Measurements from ENCODE around the gene EGLN2. TPM values are rescaled to one million over a fixed set of nuclear protein-coding genes. Genes with fewer than 3 reads are reported as not detected.
A peak's percentile ranks its signal among the peaks of the same experiment; 100 is the strongest.
"Not testable (repeated sequence)": the region's sequence is repeated elsewhere in the genome, so short reads cannot be mapped to it uniquely, and the experiment has no call there.

Gene EGLN2
- total RNA-seq, 1 donor from 2014 or later, result 86.1 TPM

DNA sequence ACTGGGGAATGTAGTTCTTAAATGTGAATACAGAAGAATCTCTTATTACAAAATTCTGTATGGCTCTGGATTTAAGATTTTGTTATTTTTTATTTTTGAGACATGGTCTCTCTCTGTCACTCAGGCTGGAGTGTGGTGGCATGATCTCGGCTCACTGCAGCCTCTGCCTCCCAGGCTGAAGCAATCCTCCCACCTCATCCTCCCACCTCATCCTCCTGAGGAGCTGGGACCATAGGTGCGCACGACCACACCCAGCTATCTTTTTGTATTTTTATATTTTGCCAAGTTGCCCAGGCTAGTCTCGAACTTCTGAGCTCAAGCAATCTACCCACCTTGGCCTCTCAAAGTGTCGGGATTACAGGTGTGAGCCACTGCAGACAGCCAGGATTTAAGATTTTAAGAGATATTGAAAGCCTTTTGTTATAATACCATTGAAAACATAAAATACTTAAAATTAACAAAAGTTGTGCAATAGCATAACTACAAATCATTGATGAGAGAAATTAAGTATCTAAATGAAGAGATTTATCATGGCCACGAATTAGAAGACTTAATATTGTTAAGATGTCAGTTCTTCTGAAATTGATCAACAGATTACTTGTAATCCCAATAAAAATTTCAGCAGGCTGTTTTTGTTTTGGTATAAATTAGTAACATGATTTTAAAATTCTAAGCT is 37.9 kb downstream of the EGLN2 start:
- DNase-seq (ENCODE audit: low read depth) (no peak), FAIRE-seq (no peak)
- Histone ChIP-seq H3K27me3 (ENCODE audit: control insufficient read depth, insufficient read depth, low read length) (no peaks in the 10 kb centered on the region), H3K36me3 (ENCODE audit: control insufficient read depth, insufficient read depth, low read length) (no peaks in the 10 kb centered on the region), H3K4me3 (ENCODE audit: low read depth, low read length) (no peak overlapping the region)
- TF ChIP-seq, protein P1, sequence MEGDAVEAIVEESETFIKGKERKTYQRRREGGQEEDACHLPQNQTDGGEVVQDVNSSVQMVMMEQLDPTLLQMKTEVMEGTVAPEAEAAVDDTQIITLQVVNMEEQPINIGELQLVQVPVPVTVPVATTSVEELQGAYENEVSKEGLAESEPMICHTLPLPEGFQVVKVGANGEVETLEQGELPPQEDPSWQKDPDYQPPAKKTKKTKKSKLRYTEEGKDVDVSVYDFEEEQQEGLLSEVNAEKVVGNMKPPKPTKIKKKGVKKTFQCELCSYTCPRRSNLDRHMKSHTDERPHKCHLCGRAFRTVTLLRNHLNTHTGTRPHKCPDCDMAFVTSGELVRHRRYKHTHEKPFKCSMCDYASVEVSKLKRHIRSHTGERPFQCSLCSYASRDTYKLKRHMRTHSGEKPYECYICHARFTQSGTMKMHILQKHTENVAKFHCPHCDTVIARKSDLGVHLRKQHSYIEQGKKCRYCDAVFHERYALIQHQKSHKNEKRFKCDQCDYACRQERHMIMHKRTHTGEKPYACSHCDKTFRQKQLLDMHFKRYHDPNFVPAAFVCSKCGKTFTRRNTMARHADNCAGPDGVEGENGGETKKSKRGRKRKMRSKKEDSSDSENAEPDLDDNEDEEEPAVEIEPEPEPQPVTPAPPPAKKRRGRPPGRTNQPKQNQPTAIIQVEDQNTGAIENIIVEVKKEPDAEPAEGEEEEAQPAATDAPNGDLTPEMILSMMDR (IDR thresholded peaks at IDR 0.05; ENCODE audit: insufficient read depth, low read length, severe bottlenecking), result no peak

DNA sequence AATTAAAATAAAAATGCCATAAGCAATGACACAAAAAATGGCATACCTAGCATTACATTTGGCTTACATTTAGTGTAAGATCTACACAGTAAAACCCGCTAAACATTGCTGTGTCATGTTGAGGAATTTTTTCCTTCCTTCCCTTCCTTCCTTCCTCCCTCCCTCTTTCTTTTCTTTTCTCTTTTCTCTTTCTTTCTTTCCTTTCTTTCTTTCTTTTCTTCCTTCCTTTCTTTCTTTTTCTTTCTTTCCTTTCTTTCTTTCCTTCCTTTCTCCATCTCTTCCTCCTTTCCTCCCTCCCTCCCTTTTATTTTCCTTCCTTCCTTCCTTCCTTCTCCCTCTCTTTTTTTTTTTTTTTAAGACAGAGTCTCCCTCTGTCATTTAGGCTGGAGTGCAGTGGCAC is 39.5 kb downstream of the EGLN2 start:
- H3K36me3 ChIP-seq (ENCODE audit: control insufficient read depth, insufficient read depth, low read length); DNase-seq (ENCODE audit: low read depth); H3K27me3 ChIP-seq (ENCODE audit: control insufficient read depth, insufficient read depth, low read length); H3K4me3 ChIP-seq (ENCODE audit: low read depth, low read length); FAIRE-seq: not testable (repeated sequence)

DNA sequence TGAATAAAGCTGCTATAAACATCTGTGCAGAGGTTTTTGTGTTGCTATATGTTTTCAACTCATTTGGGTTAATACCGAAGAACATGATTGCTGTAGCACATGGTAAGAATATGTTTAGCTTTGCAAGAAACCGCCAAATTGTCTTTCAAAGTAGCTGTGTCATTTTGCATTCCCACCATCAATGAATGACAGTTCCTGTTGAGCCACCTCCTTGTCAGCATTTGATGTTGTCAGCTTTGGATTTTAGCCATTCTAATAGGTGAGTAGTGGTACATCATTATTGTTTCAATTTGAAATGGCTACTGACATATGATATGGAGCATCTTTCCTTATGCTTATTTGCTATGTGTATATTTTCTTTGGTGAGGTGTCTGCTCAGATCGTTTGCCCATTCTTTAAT is 43.0 kb downstream of the EGLN2 start:
- not testable (repeated sequence) for H3K36me3 ChIP-seq (ENCODE audit: control insufficient read depth, insufficient read depth, low read length); H3K27me3 ChIP-seq (ENCODE audit: control insufficient read depth, insufficient read depth, low read length); FAIRE-seq; DNase-seq (ENCODE audit: low read depth); H3K4me3 ChIP-seq (ENCODE audit: low read depth, low read length)

DNA sequence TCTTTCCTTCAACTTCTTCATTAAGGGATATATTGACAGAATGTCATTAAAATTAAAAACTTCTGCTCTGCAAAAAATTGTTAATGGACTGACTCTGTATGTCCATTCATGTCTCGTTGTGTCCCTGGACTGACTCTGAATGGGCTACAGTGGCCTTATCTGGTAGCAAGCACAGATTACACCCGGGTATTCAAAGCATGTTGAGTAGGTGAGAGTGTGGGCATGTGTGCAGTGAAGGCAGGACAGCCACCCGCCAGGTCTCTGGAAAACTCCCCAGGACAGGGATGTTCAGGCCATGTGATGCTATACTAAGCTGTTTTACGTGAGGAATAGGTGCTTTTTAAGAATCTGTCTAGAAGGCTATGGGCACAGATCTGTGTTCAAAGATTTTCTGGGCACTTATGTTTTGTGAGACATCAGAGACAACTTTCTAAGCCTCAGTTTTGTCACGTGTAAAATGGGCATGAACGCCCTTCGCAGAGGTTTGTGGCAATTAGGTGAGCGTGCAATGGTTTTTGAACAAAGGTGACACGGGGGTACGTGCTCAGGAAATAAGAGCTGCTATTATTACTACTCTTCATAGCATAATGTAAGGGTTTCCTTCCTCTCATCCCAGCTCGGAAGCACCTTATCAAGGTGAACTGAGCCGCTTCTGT is 44.1 kb downstream of the EGLN2 start:
- not testable (repeated sequence) for DNase-seq (ENCODE audit: low read depth); FAIRE-seq; H3K36me3 ChIP-seq (ENCODE audit: control insufficient read depth, insufficient read depth, low read length); H3K4me3 ChIP-seq (ENCODE audit: low read depth, low read length); H3K27me3 ChIP-seq (ENCODE audit: control insufficient read depth, insufficient read depth, low read length)

DNA sequence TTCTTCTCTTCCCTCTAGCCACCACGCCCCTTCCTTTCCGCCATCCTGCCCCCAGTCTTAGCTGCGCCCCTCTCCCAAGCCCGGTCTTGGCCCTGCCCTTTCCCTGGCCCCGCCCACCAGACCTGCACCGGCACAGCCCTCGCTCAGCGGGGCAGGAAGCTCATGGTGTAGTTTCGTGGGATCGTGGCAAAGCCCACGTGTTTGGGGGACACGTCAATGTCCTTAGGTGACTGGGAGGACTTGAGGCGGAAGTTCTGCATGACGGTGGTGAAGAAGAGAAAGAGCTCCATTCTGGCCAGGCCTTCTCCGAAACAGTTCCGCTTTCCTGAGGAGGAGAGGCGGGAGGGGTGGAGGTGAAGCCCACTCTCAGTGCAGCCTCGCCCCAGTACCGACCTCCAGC is 44.7 kb downstream of the EGLN2 start:
- not testable (repeated sequence) for FAIRE-seq; H3K4me3 ChIP-seq (ENCODE audit: low read depth, low read length); DNase-seq (ENCODE audit: low read depth); H3K27me3 ChIP-seq (ENCODE audit: control insufficient read depth, insufficient read depth, low read length); H3K36me3 ChIP-seq (ENCODE audit: control insufficient read depth, insufficient read depth, low read length)

DNA sequence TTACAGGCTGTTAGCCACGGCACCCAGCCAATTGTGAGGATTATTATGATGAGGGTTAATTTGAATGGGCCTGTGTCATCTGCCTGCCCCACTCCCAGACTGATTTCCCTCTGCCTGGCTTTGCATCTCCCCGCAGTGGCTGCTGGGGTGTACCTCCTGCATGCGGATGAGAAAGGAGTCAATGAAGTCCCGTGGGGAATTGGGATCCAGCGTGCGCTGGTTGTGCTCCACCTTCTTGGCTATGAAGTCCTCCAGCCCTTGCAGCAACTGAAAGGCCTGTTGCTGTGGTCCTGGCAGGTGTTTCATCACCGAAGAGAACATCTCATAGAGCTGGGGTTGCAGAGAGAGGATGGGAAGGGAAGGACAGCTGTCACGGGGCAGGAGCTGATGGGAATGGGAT is 47.7 kb downstream of the EGLN2 start:
- not testable (repeated sequence) for H3K27me3 ChIP-seq (ENCODE audit: control insufficient read depth, insufficient read depth, low read length)

DNA sequence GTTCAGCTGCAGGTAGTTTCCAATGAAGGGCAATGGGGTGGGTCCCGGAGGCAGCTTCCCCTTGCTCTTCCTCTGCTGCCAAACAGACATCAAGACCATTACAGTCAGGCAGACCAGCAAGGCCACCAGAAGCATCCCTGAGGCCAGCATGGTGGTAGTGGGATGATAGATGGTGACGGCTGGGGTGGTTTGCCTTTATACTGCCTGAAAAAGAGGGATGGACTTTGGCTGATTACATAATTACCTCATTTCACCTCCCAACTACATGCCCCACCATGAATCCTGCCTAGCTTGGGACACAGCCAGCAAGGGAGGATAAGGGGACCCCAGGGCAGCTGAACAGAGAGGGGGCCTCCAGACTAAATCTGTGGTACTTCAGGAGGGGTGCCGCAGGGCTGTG is 51.3 kb downstream of the EGLN2 start, which contains the start of gene CYP2A6:
TSS of gene CYP2A6 (minus strand) at position 171 of the 400 bp plus-strand sequence. CDS start at position 150, 21 bp downstream.
- not testable (repeated sequence) for DNase-seq (ENCODE audit: low read depth); FAIRE-seq; H3K36me3 ChIP-seq (ENCODE audit: control insufficient read depth, insufficient read depth, low read length); H3K4me3 ChIP-seq (ENCODE audit: low read depth, low read length); H3K27me3 ChIP-seq (ENCODE audit: control insufficient read depth, insufficient read depth, low read length)

More for the DNA sequence above, 47.7 kb downstream of the EGLN2 start:
- DNase-seq (ENCODE audit: low read depth); H3K4me3 ChIP-seq (ENCODE audit: low read depth, low read length); H3K36me3 ChIP-seq (ENCODE audit: control insufficient read depth, insufficient read depth, low read length); FAIRE-seq: not testable (repeated sequence)

DNA sequence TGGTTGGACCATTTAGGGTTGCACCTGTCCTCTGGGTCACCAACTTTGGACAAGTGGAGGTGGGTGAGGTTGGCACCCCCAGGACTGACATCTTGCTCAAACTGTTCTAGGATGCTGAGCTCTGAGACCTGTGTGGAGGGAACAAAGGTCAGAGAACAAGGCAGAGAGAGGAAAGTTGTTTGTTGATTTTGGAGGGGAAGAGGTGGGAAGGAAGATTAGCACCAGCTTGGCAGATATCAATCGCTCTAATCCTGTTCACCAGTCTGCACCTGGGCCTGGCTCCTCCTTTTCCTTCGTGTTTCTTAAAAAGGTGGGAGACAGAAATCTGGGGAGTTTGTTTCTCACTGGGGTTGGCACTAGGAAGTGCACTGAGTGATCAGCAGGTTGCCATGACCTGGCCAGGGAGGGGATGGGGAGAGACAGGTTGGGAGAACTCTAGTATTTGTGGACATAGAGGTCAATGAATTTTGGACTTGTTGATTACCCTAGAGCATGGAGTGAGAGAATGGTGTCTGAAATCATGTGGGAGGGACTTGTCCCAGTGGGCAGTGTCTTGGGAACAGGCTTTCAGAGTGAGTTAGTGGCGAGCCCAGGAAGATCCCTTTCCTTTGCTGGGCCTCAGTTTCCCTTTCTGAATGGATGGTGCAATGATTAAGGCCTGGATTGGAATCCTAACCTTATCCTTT is 53.6 kb downstream of the EGLN2 start:
- H3K36me3 ChIP-seq (ENCODE audit: control insufficient read depth, insufficient read depth, low read length); H3K4me3 ChIP-seq (ENCODE audit: low read depth, low read length); H3K27me3 ChIP-seq (ENCODE audit: control insufficient read depth, insufficient read depth, low read length); DNase-seq (ENCODE audit: low read depth): not testable (repeated sequence)
- FAIRE-seq, result peak; percentile 55

Other genes with a start within 250 kb of the EGLN2 start
- gene SHKBP1, start 222.3 kb upstream of the EGLN2 start, total RNA-seq, result 29.2 and 29.4 TPM in 2 replicates
- gene LTBP4, start 197.8 kb upstream of the EGLN2 start, total RNA-seq, result 20.7 and 21.6 TPM in 2 replicates
- 8.4 and 12.9 TPM in 2 replicates for gene NUMBL, start 108.5 kb upstream of the EGLN2 start, total RNA-seq
- gene COQ8B, start 82.3 kb upstream of the EGLN2 start, total RNA-seq, result 20.0 and 23.9 TPM in 2 replicates
- gene ITPKC, start 82.1 kb upstream of the EGLN2 start, total RNA-seq, result 26.9 and 34.7 TPM in 2 replicates
- gene ACTMAP, start 48.7 kb upstream of the EGLN2 start, total RNA-seq, result 0.26 TPM in 2 replicates
- 19.5 and 30.3 TPM in 2 replicates for gene SNRPA, start 48.0 kb upstream of the EGLN2 start, total RNA-seq
- gene MIA, start 23.7 kb upstream of the EGLN2 start, total RNA-seq, result 0.26 and 1.6 TPM in 2 replicates
- gene RAB4B, start 20.9 kb upstream of the EGLN2 start, total RNA-seq, result 7.9 and 9.2 TPM in 2 replicates
- not detected in 2 replicates for gene CYP2A6, start 51.3 kb downstream of the EGLN2 start, total RNA-seq
- gene CYP2A7, start 83.0 kb downstream of the EGLN2 start, total RNA-seq, result not detected in 2 replicates
- gene CYP2B6, start 192.1 kb downstream of the EGLN2 start, total RNA-seq, result not detected in 2 replicates

Data from bronchial epithelial cell (primary cell).